ENCODE data around the gene CADPS2. TPM values are rescaled to one million over a fixed set of nuclear protein-coding genes. Genes with fewer than 3 reads are reported as not detected.

CADPS2 gene
- total RNA-seq, 6 donors from 2014 or later, result 33.3 to 74.7 (median 45.7) TPM

- Histone ChIP-seq H3K27ac (no peak overlapping the region), H3K36me3 (peaks cover 0 to 7% (median 0%) of the 10 kb centered on the region in 4 donors), H3K9me3 (no peaks in the 10 kb centered on the region), H3K27me3 (no peaks in the 10 kb centered on the region), H3K4me3 (no peak overlapping the region), H3K4me1 (no peaks in the 10 kb centered on the region)
- DNase-seq, result no peak
- WGBS, 2 donors, result 63 to 87% methylated on average over 2 of the region's 2 CpGs
- ATAC-seq (ENCODE audit: low FRiP score in 2 of 2), result no peak
- TF ChIP-seq CTCF (IDR thresholded peaks at IDR 0.05), result no peak
- TF ChIP-seq POLR2AphosphoS5 (IDR thresholded peaks at IDR 0.05), result no peak
- no peak for TF ChIP-seq EP300 (IDR thresholded peaks at IDR 0.05)
- TF ChIP-seq POLR2A (IDR thresholded peaks at IDR 0.05), result no peak
These were observed 267.6 kb downstream of the CADPS2 start for GRCh38 chr7:122618585-122619189.

- DNase-seq (no peak), ATAC-seq (ENCODE audit: low FRiP score in 2 of 2) (no peak)
- TF ChIP-seq POLR2A (IDR thresholded peaks at IDR 0.05) (no peak), POLR2AphosphoS5 (IDR thresholded peaks at IDR 0.05) (no peak)
- H3K9me3 ChIP-seq, result no peaks in the 10 kb centered on the region
- no peak overlapping the region for H3K27ac ChIP-seq
- peaks cover 0 to 7% (median 0%) of the 10 kb centered on the region in 4 donors for H3K36me3 ChIP-seq
- H3K4me1 ChIP-seq, result no peaks in the 10 kb centered on the region
- WGBS, 2 donors, result 38 to 47% methylated on average over 3 of the region's 3 CpGs
- H3K4me3 ChIP-seq, result no peak overlapping the region
- no peaks in the 10 kb centered on the region for H3K27me3 ChIP-seq
These were observed 269.3 kb downstream of the CADPS2 start for GRCh38 chr7:122616951-122617350.

- TF ChIP-seq POLR2A (IDR thresholded peaks at IDR 0.05) (no peak), POLR2AphosphoS5 (IDR thresholded peaks at IDR 0.05) (no peak), CTCF (IDR thresholded peaks at IDR 0.05) (no peak), EP300 (IDR thresholded peaks at IDR 0.05) (no peak)
- no peaks in the 10 kb centered on the region for H3K36me3 ChIP-seq
- DNase-seq (no peak), ATAC-seq (ENCODE audit: low FRiP score in 2 of 2) (no peak)
- no peaks in the 10 kb centered on the region for H3K27me3 ChIP-seq
- peaks cover 0 to 4% (median 0%) of the 10 kb centered on the region in 4 donors for H3K4me1 ChIP-seq
- H3K9me3 ChIP-seq, result no peaks in the 10 kb centered on the region
- H3K27ac ChIP-seq, result no peak overlapping the region
- no peak overlapping the region for H3K4me3 ChIP-seq
- WGBS, 2 donors, result 92 to 97% methylated on average over 2 of the region's 2 CpGs
These were observed 280.3 kb downstream of the CADPS2 start for GRCh38 chr7:122605929-122606328.

GRCh38 chr7:122604251-122604650 is 282.0 kb downstream of the CADPS2 start:
- TF ChIP-seq CTCF (IDR thresholded peaks at IDR 0.05) (no peak), POLR2AphosphoS5 (IDR thresholded peaks at IDR 0.05) (no peak), EP300 (IDR thresholded peaks at IDR 0.05) (no peak), POLR2A (IDR thresholded peaks at IDR 0.05) (no peak)
- ATAC-seq (ENCODE audit: low FRiP score in 2 of 2) (no peak), DNase-seq (no peak)
- no peak overlapping the region for H3K27ac ChIP-seq
- no peaks in the 10 kb centered on the region for H3K9me3 ChIP-seq
- no peaks in the 10 kb centered on the region for H3K4me1 ChIP-seq
- H3K4me3 ChIP-seq, result no peak overlapping the region
- H3K36me3 ChIP-seq, result no peaks in the 10 kb centered on the region
- H3K27me3 ChIP-seq, result no peaks in the 10 kb centered on the region

GRCh38 chr7:122602800-122603199 is 283.5 kb downstream of the CADPS2 start:
- TF ChIP-seq POLR2AphosphoS5 (IDR thresholded peaks at IDR 0.05), result no peak
- no peak for TF ChIP-seq POLR2A (IDR thresholded peaks at IDR 0.05)
- TF ChIP-seq EP300 (IDR thresholded peaks at IDR 0.05), result no peak
- TF ChIP-seq CTCF (IDR thresholded peaks at IDR 0.05), result no peak
- Histone ChIP-seq H3K36me3 (no peaks in the 10 kb centered on the region), H3K9me3 (no peaks in the 10 kb centered on the region), H3K4me3 (no peak overlapping the region), H3K4me1 (no peaks in the 10 kb centered on the region), H3K27me3 (no peaks in the 10 kb centered on the region), H3K27ac (no peak overlapping the region)
- WGBS, 2 donors, result 32 to 48% methylated on average over 2 of the region's 2 CpGs
- ATAC-seq (ENCODE audit: low FRiP score in 2 of 2), result no peak
- DNase-seq, result no peak
